IPS-20b (cell line): ENCODE measurements around the gene ANKLE1.
A peak's percentile ranks its signal among the peaks of the same experiment; 100 is the strongest.
"Not testable (repeated sequence)": the region's sequence is repeated elsewhere in the genome, so short reads cannot be mapped to it uniquely, and the experiment has no call there.

Experiments
- H3K27ac ChIP-seq: one replicate; pipeline ENCODE4 v1.5.1; 2013; ENCODE audit warnings: low read length
- H3K27me3 ChIP-seq: 2 replicates; pipeline ENCODE4 v1.6.1; 2013; ENCODE audit warnings: mild to moderate bottlenecking, low read length, inconsistent platforms; ENCODE audit not compliant: insufficient read depth
- H3K36me3 ChIP-seq: 2 replicates; pipeline ENCODE4 v1.6.1; 2013; ENCODE audit warnings: low read depth, mild to moderate bottlenecking, inconsistent platforms, low read length, moderate library complexity; ENCODE audit not compliant: insufficient read depth
- H3K4me1 ChIP-seq: 2 replicates; pipeline ENCODE4 v1.6.1; 2013; ENCODE audit warnings: mild to moderate bottlenecking, control low read depth, inconsistent platforms, low read length, moderate library complexity; ENCODE audit not compliant: insufficient read depth
- H3K4me3 ChIP-seq: 2 replicates; pipeline ENCODE4 v1.5.1; 2013; ENCODE audit warnings: mild to moderate bottlenecking, low read length, inconsistent platforms
- H3K9ac ChIP-seq: 2 replicates; pipeline ENCODE4 v1.6.1; 2013; ENCODE audit warnings: low read depth, mild to moderate bottlenecking, inconsistent platforms, low read length, moderate library complexity
- H3K9me3 ChIP-seq: 2 replicates; pipeline ENCODE4 v1.6.1; 2013; ENCODE audit warnings: mild to moderate bottlenecking, low read depth, low read length, inconsistent platforms; ENCODE audit not compliant: insufficient read depth

ANKLE1 gene

GRCh38 chr19:17292301-17293074, 10.8 kb downstream of the ANKLE1 start:
- Histone ChIP-seq H3K4me1 (0 out of 2 replicates have a peak, but pooled peaks cover 3% of the 10 kb centered on the region), H3K9me3 (no peaks in the 10 kb centered on the region), H3K9ac (peak overlapping the region; percentile 88; the same call in 1 of the 2 replicates)

GRCh38 chr19:17293605-17294004, 11.9 kb downstream of the ANKLE1 start:
- Histone ChIP-seq H3K4me3 (peak overlapping the region; percentile 40; the same call in 1 of the 2 replicates), H3K9ac (no peak overlapping the region), H3K27ac (no peak overlapping the region), H3K9me3 (peaks cover 5% of the 10 kb centered on the region), H3K27me3 (no peaks in the 10 kb centered on the region), H3K36me3 (peaks cover 12% of the 10 kb centered on the region), H3K4me1 (0 out of 2 replicates have a peak, but pooled peaks cover 3% of the 10 kb centered on the region)

More at GRCh38 chr19:17292301-17293074, 10.8 kb downstream of the ANKLE1 start:
- Histone ChIP-seq H3K27me3 (no peaks in the 10 kb centered on the region), H3K27ac (peak overlapping the region; percentile 55), H3K4me3 (peak overlapping the region; percentile 85), H3K36me3 (peaks cover 6% of the 10 kb centered on the region; the same call in 1 of the 2 replicates)

DNA sequence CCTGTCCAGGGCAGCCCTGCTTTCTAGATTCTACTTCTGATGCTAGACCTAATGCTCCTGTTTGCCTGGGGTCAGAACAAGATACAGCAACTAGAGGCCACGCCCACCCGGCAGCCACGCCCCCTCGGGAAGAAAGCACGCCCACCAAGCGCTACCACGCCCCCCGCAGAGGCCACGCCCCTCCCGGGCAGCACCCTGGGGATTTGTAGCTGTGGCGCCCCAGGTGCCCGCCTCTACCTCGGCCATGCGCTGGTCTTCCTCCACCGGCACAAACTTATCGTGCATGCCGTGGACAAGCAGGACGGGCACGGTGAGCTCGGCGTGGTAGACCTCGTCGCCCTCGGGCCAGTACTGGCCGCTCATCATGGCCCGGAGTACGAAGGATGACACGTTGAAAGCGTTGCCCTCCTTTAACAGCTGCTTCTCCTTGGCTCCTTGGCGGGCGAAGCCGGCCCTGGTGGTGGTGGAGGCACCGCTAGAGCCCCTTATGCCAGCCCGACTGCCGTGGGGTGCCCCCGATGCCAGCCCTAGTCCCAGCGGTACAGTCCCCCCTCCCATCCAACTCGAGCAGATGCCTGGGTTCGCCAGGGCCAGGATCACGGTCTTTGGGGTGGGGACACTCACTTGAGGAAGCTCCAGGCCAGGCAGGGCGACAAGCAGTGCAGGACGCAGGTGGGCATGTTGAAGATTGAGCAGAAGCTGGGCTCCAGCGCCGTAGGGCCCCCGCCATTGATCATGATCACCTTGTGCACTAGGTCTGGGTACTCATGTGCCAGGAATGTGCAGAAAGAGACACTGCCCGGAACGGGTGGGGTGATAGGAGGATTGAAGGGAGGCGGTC, 12.6 kb downstream of the ANKLE1 start:
- H3K27me3 ChIP-seq: no peaks in the 10 kb centered on the region
- no peak overlapping the region for H3K9ac ChIP-seq
- H3K36me3 ChIP-seq: peaks cover 15% of the 10 kb centered on the region
- no peak overlapping the region for H3K27ac ChIP-seq
- peak overlapping the region; percentile 40; the same call in 1 of the 2 replicates for H3K4me3 ChIP-seq
- H3K4me1 ChIP-seq: 0 out of 2 replicates have a peak, but pooled peaks cover 3% of the 10 kb centered on the region
- H3K9me3 ChIP-seq: peaks cover 5% of the 10 kb centered on the region

DNA sequence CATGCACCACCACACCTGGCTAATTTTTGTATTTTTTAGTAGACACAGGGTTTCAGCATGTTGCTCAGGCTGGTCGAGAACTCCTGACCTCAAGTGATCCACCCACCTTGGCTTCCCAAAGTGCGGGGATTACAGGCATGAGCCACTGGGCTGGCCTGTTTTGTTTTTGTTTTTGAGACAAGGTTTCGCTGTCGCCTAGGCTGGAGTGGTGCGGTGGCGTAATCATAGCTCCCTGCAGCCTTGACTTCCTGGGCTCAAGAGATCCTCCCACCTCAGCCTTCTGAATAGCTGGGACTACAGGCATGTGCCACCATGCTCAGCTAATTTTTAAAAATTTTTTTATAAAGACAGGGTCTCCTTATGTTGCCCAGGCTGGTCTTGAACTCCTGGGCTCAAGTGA, 13.8 kb downstream of the ANKLE1 start:
- peaks cover 15% of the 10 kb centered on the region for H3K36me3 ChIP-seq
- H3K27ac ChIP-seq, H3K27me3 ChIP-seq, H3K4me3 ChIP-seq, H3K4me1 ChIP-seq, H3K9ac ChIP-seq, H3K9me3 ChIP-seq: not testable (repeated sequence)

- no peak overlapping the region for H3K9ac ChIP-seq
- 0 out of 2 replicates have a peak, but pooled peaks cover 3% of the 10 kb centered on the region for H3K4me1 ChIP-seq
- H3K27me3 ChIP-seq: no peaks in the 10 kb centered on the region
- H3K4me3 ChIP-seq: no peak overlapping the region
- H3K27ac ChIP-seq: no peak overlapping the region
- H3K9me3 ChIP-seq: peaks cover 5% of the 10 kb centered on the region
- peaks cover 15% of the 10 kb centered on the region for H3K36me3 ChIP-seq
Observed at GRCh38 chr19:17296273-17296672, 14.6 kb downstream of the ANKLE1 start.

GRCh38 chr19:17296976-17297375, 15.3 kb downstream of the ANKLE1 start:
- Histone ChIP-seq H3K36me3 (peaks cover 15% of the 10 kb centered on the region), H3K4me1 (peaks cover 3% of the 10 kb centered on the region; the same call in 1 of the 2 replicates)

GRCh38 chr19:17300992-17301619, 19.4 kb downstream of the ANKLE1 start:
- Histone ChIP-seq H3K36me3 (peaks cover 8% of the 10 kb centered on the region), H3K9me3 (peaks cover 5% of the 10 kb centered on the region), H3K27ac (no peak overlapping the region), H3K4me3 (no peak overlapping the region), H3K27me3 (no peaks in the 10 kb centered on the region), H3K4me1 (peaks cover 9% of the 10 kb centered on the region; the same call in 1 of the 2 replicates), H3K9ac (no peak overlapping the region)

More at GRCh38 chr19:17296976-17297375, 15.3 kb downstream of the ANKLE1 start:
- Histone ChIP-seq H3K27me3 (no peaks in the 10 kb centered on the region), H3K9me3 (peaks cover 5% of the 10 kb centered on the region), H3K9ac (no peak overlapping the region), H3K27ac (no peak overlapping the region), H3K4me3 (no peak overlapping the region)

GRCh38 chr19:17302391-17303166, 20.9 kb downstream of the ANKLE1 start:
- H3K27ac ChIP-seq: no peak overlapping the region

DNA sequence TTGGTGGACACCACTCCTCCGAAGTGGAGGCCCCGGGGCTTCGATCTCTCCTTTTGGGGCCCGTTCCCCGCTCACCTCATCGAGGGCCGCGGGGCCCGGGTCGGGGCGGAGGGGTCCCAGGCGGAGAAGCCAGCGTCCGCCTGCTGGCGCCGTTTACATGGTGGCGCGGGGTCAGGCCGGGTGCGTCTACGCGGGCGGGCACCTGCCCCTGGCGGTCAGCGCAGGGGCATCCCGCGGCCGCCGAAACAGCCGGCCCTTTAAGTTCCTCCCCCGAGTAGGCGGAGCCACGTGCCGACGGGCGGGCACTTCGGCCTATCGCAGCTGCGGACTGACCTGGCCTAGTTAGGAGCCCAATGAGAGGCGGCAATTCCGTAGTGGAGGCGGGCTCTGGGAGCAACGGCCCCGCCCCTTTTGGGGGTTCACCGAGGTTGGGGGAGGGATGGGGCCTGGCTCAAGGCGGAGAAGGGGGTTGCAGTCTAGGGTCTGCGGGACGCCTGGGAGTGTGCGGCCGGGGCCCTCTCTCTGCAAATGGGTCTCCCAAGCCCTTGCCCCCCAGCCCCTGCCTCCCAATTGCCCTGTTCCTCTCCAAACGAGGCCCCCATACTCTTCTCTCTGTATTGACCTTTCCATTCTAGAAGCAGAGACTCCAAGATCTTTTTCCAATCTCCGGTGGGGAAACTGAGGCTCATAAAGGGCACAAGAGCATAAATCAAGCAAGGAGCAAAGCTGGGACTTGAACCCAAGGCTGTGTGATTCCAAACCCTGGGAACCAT, 21.7 kb downstream of the ANKLE1 start, which contains the start of gene ABHD8:
ABHD8 (minus strand) TSS at position 259 of the 773 bp plus-strand sequence. CDS start 1,809 bp downstream, outside the sequence.
- no peak within 1 kb of the TSS for H3K27ac ChIP-seq
- H3K27me3 ChIP-seq: no peaks in the 10 kb centered on the region
- H3K36me3 ChIP-seq: peaks cover 5% of the 10 kb centered on the region
- H3K4me1 ChIP-seq: peaks cover 13% of the 10 kb centered on the region; the same call in 1 of the 2 replicates
- H3K4me3 ChIP-seq: peak within 1 kb of the TSS; percentile 68; the same call in 1 of the 2 replicates
- H3K9me3 ChIP-seq: peaks cover 2% of the 10 kb centered on the region
- peak within 1 kb of the TSS; percentile 66 for H3K9ac ChIP-seq

More at GRCh38 chr19:17302391-17303166, 20.9 kb downstream of the ANKLE1 start:
- Histone ChIP-seq H3K4me3 (peak overlapping the region; percentile 68; the same call in 1 of the 2 replicates), H3K36me3 (peaks cover 8% of the 10 kb centered on the region), H3K9me3 (peaks cover 5% of the 10 kb centered on the region), H3K9ac (peak overlapping the region; percentile 66), H3K27me3 (no peaks in the 10 kb centered on the region), H3K4me1 (peaks cover 13% of the 10 kb centered on the region; the same call in 1 of the 2 replicates)

DNA sequence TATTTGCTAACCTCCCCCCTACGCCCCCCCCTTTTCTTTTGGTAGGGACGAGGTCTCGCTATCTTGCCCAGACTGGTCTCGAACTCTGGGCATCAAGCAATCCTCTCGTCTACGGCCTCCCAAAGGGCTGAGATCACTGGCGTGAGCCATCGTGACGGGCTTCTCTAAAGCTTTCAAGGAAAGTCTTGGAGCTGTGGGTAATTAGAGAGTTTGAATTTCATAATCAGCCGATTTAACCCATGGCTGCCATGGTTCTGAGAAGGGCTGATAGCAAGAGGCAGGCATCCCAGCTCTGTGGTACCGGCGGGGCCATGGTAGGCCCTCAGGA, 22.2 kb downstream of the ANKLE1 start:
- no peak overlapping the region for H3K27ac ChIP-seq
- H3K27me3 ChIP-seq: no peaks in the 10 kb centered on the region
- H3K9me3 ChIP-seq: no peaks in the 10 kb centered on the region
- H3K36me3 ChIP-seq: 0 out of 2 replicates have a peak, but pooled peaks cover under 1% of the 10 kb centered on the region
- peak overlapping the region; percentile 43; the same call in 1 of the 2 replicates for H3K4me3 ChIP-seq
- no peak overlapping the region for H3K9ac ChIP-seq
- peaks cover 13% of the 10 kb centered on the region; the same call in 1 of the 2 replicates for H3K4me1 ChIP-seq
